Activated T-helper 17 cell treated with anti-CD3 and anti-CD28 coated beads, Interleukin-2, amount 50 U/mL, for 72 hours (primary cell): Measurements from ENCODE around the gene NRROS. TPM values are rescaled to one million over a fixed set of nuclear protein-coding genes. Genes with fewer than 3 reads are reported as not detected.
"Not testable (repeated sequence)": the region's sequence is repeated elsewhere in the genome, so short reads cannot be mapped to it uniquely, and the experiment has no call there.

ENCODE experiments used
- ATAC-seq: fragments of 150-1000 bp; cut with Tn5 transposase; replicated peaks from 2 replicates; pipeline ENCODE4 v1.10.0; 2021; ENCODE audit warnings: mild to moderate bottlenecking, moderate library complexity
- H3K27ac Mint-ChIP-seq: one replicate; pipeline ENCODE4 v1.8.0; 2022; ENCODE audit warnings: mixed read lengths
- H3K27me3 Mint-ChIP-seq: one replicate; pipeline ENCODE4 v1.8.0; 2022; ENCODE audit warnings: mixed read lengths
- H3K36me3 Mint-ChIP-seq: one replicate; pipeline ENCODE4 v1.8.0; 2022; ENCODE audit warnings: low read depth, mild to moderate bottlenecking, mixed read lengths
- H3K4me1 Mint-ChIP-seq: one replicate; pipeline ENCODE4 v1.8.0; 2022; ENCODE audit warnings: mixed read lengths
- H3K4me3 Mint-ChIP-seq: one replicate; pipeline ENCODE4 v1.8.0; 2022; ENCODE audit warnings: mild to moderate bottlenecking, mixed read lengths
- H3K9me3 Mint-ChIP-seq: one replicate; pipeline ENCODE4 v1.8.0; 2022; ENCODE audit warnings: mixed read lengths
- total RNA-seq, 2 donors: library from RNA; stranded (reverse); gene quantifications; one replicate each; pipeline ENCODE4 v1.2.3, GENCODE V29; 2022

NRROS gene
- total RNA-seq = 10 to 100 TPM; 26.5 to 42.3 TPM

DNA sequence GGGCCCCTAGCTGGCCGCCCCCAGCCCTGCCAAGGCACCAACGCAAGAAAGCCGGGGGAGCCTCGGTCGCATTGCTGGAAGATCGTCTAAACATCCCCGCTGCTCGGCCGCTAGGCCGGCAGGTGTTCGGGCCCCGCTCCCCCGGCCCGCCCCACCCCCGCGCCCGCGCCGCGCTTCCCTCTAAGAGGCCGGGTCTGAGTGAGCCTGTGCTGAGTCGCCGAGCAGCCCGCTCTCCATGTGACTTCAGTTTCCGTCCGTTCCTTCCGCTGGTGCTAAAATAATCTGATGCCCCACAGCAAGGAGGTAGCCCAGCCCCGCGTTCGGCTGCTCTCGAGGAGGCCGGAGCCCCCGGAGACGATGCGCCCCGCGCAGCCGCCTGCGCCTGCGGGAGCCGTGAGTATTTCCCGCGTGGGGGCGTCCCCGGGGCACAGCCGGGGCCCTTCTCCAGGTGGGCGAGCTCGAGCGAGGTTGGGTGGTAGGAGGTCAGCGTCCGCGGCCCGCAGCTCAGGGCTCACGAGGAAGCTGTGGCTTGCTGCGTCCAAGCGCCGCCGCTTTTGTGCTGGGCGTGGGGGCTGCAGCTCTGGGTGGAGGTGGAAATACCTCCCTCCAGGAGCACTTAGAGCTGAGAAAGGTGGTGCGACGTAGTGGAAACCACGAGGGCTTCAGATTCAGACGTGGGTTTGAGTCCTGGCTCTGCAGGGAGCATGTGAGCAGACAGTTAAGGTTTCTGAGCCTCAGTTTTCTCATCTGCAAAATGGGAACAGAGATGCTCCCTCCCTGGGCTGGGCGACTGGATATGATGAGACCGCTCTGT, at the start of gene NRROS:
Gene NRROS (plus strand): TSS at position 212 of the 814 bp plus-strand sequence. CDS start 14,846 bp downstream, outside the sequence.
- H3K4me1 Mint-ChIP-seq = peaks cover 34% of the 10 kb centered on the region
- H3K27me3 Mint-ChIP-seq = no peaks in the 10 kb centered on the region
- H3K9me3 Mint-ChIP-seq = no peaks in the 10 kb centered on the region
- peak within 1 kb of the TSS; percentile 95 for H3K27ac Mint-ChIP-seq
- H3K36me3 Mint-ChIP-seq = peaks cover 40% of the 10 kb centered on the region
- H3K4me3 Mint-ChIP-seq = peak within 1 kb of the TSS; percentile 99
- peak; percentile 69 for ATAC-seq

DNA sequence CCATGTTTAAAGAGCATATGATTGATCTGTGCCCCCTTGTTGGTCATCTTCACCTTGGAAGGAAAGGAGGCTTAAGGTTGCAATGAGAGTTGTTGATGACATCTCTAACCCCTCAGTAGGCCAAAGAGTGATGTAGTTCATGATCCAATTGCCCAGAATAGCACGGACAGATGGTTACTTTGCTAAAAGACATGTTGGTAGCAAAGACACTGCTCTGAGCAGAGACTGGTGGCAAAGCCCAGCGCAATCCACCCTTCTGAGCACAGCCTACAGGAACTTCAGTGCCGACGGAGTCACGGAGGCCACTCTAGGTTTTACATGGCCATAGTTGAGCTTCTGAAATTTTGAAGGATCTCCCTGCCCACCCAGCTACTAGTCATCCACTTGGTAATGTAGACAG, 49.2 kb upstream of the NRROS start:
- Mint-ChIP-seq H3K4me3 (no peak overlapping the region), H3K9me3 (no peaks in the 10 kb centered on the region), H3K4me1 (no peaks in the 10 kb centered on the region), H3K36me3 (peaks cover 22% of the 10 kb centered on the region), H3K27me3 (no peaks in the 10 kb centered on the region), H3K27ac (no peak overlapping the region)
- ATAC-seq = no peak

DNA sequence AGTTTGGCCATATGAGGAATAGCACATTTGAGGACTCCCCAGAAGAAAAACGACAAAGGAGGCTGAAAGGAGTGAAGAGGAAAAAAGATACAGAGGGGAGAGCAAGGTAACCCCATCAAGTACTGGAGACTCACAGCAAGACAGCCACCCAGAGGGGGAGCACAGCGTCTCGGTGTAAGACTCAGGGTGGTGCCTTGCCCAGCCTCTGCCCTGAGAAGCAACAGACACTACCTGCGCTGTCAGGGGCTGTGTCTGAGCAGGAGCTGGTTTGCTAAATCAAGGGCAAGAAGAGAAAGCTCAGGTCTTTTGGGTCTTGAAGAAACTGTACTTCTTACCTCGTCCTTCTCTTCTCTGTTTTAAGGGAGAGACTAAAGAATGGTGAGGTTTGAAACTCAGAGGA, 43.1 kb upstream of the NRROS start:
- ATAC-seq = no peak
- Mint-ChIP-seq H3K27ac (no peak overlapping the region), H3K27me3 (peaks cover 4% of the 10 kb centered on the region), H3K9me3 (no peaks in the 10 kb centered on the region), H3K4me3 (no peak overlapping the region), H3K4me1 (peaks cover 7% of the 10 kb centered on the region), H3K36me3 (no peaks in the 10 kb centered on the region)

DNA sequence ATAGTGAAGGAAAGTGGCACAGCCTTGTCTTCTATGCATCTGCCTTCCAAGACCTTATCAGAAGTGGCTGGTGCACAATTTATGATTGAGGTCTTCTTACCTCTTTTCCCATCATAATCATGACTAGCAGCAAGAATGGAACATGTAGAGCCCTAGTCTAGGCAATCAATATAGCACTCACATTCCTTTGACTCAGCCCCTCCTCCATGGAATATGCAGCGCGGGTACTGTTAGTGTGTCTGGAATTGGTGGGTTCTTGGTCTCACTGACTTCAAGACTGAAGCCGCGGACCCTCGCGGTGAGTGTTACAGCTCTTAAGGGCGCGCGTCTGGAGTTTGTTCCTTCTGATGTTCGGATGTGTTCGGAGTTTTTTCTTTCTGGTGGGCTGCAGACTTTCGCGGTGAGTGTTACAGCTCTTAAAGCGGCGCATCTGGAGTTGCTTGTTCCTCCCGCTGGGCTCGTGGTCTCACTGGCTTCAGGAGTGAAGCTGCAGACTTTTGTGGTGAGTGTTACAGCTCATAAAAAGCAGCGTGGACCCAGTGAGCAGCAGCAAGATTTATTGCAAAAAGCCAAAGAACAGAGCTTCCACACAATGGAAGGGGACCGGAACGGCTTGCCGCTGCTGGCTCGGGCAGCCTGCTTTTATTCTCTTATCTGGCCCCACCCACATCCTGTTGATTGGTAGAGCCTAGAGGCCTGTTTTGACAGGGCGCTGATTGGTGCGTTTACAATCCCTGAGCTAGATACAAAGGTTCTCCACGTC, 41.3 kb upstream of the NRROS start:
- H3K4me1 Mint-ChIP-seq, H3K36me3 Mint-ChIP-seq, H3K27me3 Mint-ChIP-seq, H3K9me3 Mint-ChIP-seq: not testable (repeated sequence)
- ATAC-seq = peak; percentile 9
- Mint-ChIP-seq H3K4me3 (peak overlapping the region; percentile 86), H3K27ac (peak overlapping the region; percentile 66)

DNA sequence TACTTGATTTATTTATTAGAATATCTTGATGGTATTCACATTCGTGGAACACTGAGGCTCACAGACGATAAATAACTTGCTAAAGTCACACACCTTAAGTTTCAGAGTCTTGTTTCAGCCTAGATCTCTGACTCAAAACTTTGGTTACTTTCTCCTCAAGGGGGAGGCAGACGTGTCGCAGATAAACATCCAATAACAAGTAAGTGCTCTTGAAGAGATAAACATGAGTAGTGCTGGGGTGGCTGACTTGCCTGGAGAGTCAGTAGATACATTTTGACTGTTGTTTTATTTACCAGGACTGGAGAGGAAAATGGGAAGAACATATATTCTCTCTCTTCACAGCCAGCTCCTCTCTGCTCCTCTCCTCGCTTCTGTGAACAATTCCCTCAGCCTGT, 39.8 kb upstream of the NRROS start:
- no peaks in the 10 kb centered on the region for H3K36me3 Mint-ChIP-seq
- no peak overlapping the region for H3K4me3 Mint-ChIP-seq
- no peak overlapping the region for H3K27ac Mint-ChIP-seq
- H3K4me1 Mint-ChIP-seq = peaks cover 7% of the 10 kb centered on the region
- ATAC-seq = no peak
- H3K27me3 Mint-ChIP-seq = peaks cover 4% of the 10 kb centered on the region
- H3K9me3 Mint-ChIP-seq = no peaks in the 10 kb centered on the region

DNA sequence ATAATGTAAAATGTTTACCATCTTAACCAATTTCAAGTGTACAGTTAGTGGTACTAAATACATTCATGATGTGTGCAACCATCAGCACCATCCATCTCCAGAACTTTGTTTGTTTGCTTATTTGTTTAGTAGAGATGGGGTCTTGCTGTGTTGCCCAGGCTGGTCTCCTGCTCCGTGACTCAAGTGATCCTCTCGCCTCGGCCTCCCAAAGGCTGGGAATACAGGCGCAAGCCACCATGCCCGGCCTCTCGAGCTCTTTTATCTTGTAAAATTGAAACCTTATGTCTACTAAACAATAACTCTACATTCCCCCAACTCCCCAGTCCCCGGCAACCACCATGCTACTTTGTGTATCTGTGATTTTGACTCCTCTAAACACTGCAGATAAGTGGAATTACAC, 39.1 kb upstream of the NRROS start:
- H3K9me3 Mint-ChIP-seq = no peaks in the 10 kb centered on the region
- H3K27ac Mint-ChIP-seq = no peak overlapping the region
- H3K27me3 Mint-ChIP-seq = peaks cover 4% of the 10 kb centered on the region
- no peak overlapping the region for H3K4me3 Mint-ChIP-seq
- no peak for ATAC-seq
- peaks cover 7% of the 10 kb centered on the region for H3K4me1 Mint-ChIP-seq
- no peaks in the 10 kb centered on the region for H3K36me3 Mint-ChIP-seq

DNA sequence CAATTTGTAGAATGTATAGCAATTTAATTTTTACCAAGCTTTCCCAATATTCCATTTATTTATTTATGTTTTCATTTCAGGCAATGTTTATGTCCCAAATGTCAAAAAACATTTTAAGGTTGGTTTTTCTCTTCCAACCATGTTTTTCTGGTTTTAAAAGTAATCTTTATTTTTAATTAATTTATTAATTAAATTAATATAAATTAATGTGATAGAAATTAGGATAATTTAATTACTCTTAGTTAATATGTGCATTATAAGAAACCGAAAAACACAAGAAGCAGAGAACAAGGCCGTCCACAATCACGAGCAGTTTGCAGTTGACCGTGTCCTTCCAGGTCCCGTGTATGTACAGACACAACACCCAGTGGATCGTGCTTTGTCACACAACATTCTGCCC, 36.8 kb upstream of the NRROS start:
- ATAC-seq = no peak

DNA sequence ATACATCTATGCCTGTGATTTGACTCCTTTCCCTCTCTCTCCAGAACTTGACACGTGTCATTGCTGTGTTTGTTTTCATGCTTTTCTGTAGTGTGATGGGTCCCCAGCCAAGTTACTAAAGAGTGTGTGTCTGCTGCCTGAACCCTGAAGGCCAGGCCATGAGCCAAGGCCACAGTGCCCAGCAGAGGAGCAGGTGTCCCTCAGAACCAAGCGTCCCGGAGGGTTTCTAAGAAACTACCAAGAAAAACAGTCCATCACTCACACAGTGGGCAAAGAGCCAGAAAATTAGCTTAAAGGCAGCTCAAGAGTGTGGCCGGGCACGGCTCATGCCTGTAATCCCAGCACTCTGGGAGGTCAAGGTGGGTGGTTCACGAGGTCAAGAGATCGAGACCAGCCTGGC, 35.8 kb upstream of the NRROS start:
- no peaks in the 10 kb centered on the region for H3K36me3 Mint-ChIP-seq
- no peak overlapping the region for H3K4me3 Mint-ChIP-seq
- H3K9me3 Mint-ChIP-seq = no peaks in the 10 kb centered on the region
- H3K27ac Mint-ChIP-seq = no peak overlapping the region
- no peaks in the 10 kb centered on the region for H3K4me1 Mint-ChIP-seq
- ATAC-seq = no peak
- no peaks in the 10 kb centered on the region for H3K27me3 Mint-ChIP-seq

More for the DNA sequence above, 36.8 kb upstream of the NRROS start:
- no peaks in the 10 kb centered on the region for H3K36me3 Mint-ChIP-seq
- no peak overlapping the region for H3K27ac Mint-ChIP-seq
- no peaks in the 10 kb centered on the region for H3K27me3 Mint-ChIP-seq
- H3K9me3 Mint-ChIP-seq = no peaks in the 10 kb centered on the region
- peaks cover 7% of the 10 kb centered on the region for H3K4me1 Mint-ChIP-seq
- H3K4me3 Mint-ChIP-seq = no peak overlapping the region

DNA sequence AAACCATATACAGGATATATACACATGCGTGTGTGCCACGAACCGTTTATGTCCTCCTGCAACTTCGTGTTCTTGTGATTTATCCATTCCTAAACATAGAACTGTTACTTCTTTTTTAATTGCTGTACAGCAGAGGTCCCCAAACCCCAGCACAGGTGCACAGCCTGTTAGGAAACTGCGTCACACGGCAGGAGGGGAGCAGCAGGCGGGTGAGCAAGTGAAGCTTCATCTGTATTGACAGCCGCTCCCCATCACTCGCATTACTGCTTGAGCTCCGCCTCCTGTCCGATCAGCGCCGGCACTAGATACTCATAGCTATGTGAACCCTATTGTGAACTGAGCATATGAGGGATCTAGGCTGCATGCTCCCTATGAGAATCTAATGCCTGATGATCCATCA, 34.9 kb upstream of the NRROS start:
- Mint-ChIP-seq H3K27me3 (no peaks in the 10 kb centered on the region), H3K9me3 (no peaks in the 10 kb centered on the region), H3K36me3 (no peaks in the 10 kb centered on the region), H3K4me1 (peaks cover 4% of the 10 kb centered on the region), H3K4me3 (peak overlapping the region; percentile 34), H3K27ac (no peak overlapping the region)
- ATAC-seq = peak; percentile 38

DNA sequence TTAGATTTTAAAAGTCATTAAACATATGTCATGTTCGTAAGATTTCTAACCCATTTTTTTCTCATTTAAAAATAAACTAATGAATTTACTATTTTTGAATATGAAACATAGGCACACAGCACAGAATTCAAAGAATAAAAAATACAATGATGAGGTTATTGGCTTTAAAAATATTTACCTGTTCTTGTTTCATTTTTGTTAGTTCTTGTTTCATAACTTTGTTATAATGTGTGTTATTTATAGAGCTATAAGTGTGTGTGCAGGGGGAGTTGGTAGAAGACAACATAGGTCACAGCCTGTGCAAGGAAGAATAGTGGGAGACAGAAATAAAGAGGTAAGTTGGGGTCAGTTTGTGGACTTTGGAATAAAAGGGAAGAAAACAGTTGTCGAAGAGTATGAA, 30.8 kb upstream of the NRROS start:
- peaks cover 22% of the 10 kb centered on the region for H3K4me1 Mint-ChIP-seq
- peak overlapping the region; percentile 61 for H3K27ac Mint-ChIP-seq
- H3K36me3 Mint-ChIP-seq = no peaks in the 10 kb centered on the region
- H3K9me3 Mint-ChIP-seq = no peaks in the 10 kb centered on the region
- ATAC-seq = no peak
- H3K27me3 Mint-ChIP-seq = no peaks in the 10 kb centered on the region
- H3K4me3 Mint-ChIP-seq = no peak overlapping the region

DNA sequence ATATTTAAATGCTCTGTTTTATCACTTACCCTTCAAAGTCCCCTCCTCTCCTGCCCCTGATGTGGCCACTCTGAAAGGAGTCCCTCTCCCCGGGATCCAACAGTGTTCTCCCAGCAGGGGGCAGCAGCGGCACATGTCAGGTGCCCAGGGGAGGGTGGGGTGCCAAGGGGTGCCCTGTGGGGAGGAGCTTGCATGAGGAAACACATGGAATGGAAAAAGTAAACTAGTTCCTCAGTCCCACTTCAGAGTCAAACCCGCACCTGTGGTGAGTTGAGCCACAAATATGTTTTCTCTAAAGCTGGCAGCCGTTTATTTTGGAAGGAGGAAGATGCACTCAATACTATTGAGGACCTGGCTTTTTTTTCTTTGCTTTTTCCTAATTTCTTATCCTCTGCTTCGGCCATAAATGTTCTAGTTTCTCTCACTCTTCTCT, 30.1 kb upstream of the NRROS start:
- peaks cover 22% of the 10 kb centered on the region for H3K4me1 Mint-ChIP-seq
- no peaks in the 10 kb centered on the region for H3K36me3 Mint-ChIP-seq
- no peaks in the 10 kb centered on the region for H3K27me3 Mint-ChIP-seq
- peak; percentile 96 for ATAC-seq
- H3K9me3 Mint-ChIP-seq = no peaks in the 10 kb centered on the region
- peak overlapping the region; percentile 66 for H3K4me3 Mint-ChIP-seq
- H3K27ac Mint-ChIP-seq = peak overlapping the region; percentile 61

DNA sequence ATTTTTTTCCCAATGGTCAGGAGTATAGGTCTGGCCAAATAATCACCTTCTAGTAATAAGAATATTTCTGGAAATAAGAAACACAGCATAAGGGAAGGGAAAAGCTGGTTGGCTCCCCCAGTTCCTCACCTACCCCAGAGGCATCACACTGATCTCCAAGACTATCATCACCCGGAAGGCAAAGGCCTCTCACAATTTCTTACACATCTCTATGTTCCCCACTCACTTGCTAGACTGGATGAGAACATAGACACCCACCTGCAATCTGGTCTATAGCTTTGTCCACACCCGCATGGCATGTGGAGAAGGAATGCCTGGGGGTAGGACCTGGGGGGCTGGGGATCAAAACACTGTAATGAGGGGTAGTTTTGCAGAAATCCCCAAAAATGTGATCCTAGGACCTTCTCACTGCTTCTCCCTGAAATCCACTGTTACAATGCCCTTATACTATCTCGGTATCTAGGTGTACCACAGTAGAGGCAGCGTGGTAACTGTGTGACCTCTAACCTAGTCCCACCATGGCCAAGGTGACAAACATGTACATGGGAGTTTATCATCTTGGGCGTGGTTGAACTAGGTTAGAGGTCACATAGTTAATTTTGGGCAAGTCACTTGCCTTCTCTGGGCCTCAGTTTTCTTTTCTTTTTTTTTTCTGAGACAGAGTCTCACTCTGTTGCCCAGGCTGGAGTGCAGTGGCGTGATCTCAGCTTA, 29.5 kb upstream of the NRROS start:
- H3K27ac Mint-ChIP-seq = peak overlapping the region; percentile 61
- no peaks in the 10 kb centered on the region for H3K36me3 Mint-ChIP-seq
- H3K4me3 Mint-ChIP-seq = peak overlapping the region; percentile 66
- ATAC-seq = peak; percentile 17
- H3K4me1 Mint-ChIP-seq = peaks cover 22% of the 10 kb centered on the region
- no peaks in the 10 kb centered on the region for H3K9me3 Mint-ChIP-seq
- no peaks in the 10 kb centered on the region for H3K27me3 Mint-ChIP-seq

DNA sequence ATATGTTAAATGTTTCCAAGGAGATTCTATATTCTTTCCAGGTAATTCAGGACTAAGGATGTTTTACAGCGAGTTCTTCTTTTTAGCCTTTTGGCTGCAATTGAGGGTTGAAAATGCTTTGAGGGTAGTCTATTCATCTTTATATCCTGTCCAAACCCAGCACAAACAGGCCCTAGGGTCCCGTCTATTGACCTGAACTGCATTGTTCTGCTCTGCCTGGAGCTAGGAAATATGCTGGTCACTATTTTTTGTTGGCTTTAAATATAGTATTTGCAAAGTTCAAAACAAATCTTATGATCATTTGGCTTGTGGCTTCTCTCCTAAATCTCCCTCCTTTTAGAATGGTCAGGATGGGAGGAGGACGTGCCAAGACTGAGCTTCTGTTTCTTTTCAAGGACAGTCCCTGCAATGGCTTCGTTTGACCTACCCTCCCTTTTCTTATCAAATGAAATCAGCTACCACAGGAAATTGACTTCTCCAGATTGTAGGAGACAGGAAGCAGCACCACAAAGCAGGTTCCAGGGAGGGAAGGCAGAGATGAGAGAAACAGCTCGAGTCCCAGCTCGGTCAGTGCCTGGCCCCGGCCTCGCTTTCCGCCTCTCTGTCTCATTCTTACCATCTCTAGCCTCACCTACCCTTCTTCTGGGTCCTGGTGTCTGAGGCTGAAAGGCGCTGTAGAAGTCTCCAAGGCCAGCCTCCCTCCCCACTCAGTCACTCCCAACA, 27.6 kb upstream of the NRROS start:
- peak overlapping the region; percentile 89 for H3K27ac Mint-ChIP-seq
- H3K36me3 Mint-ChIP-seq = no peaks in the 10 kb centered on the region
- no peaks in the 10 kb centered on the region for H3K9me3 Mint-ChIP-seq
- peak; percentile 42 for ATAC-seq
- peaks cover 22% of the 10 kb centered on the region for H3K4me1 Mint-ChIP-seq
- H3K27me3 Mint-ChIP-seq = no peaks in the 10 kb centered on the region
- peak overlapping the region; percentile 67 for H3K4me3 Mint-ChIP-seq

DNA sequence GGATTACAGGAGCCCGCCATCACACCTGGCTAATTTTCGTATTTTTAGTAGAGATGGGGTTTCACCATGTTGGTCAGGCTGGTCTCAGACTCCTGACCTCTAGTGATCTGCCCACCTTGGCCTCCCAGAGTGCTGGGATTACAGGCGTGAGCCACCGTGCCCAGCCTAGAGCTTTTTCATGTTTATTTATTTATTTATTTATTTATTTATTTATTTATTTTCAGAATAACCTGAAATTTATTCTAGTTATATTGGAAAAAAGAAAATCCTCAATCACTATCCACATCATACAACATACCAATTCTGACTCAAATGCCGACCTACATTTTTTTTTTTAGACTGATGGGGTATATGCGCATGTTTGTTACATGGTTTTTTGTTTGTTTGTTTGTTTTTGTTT, 24.3 kb upstream of the NRROS start:
- not testable (repeated sequence) for H3K9me3 Mint-ChIP-seq, H3K36me3 Mint-ChIP-seq, ATAC-seq, H3K4me3 Mint-ChIP-seq, H3K27ac Mint-ChIP-seq, H3K27me3 Mint-ChIP-seq
- H3K4me1 Mint-ChIP-seq = peaks cover 14% of the 10 kb centered on the region
